Choroid plexus epithelial cell (primary cell): ENCODE data around the gene ASF1A.

Source experiments
- DNase-seq: peaks from one replicate; pipeline ENCODE4 v3.0.0-alpha.2; 2010; ENCODE audit warnings: low read depth
- H3K4me3 ChIP-seq: 2 replicates; pipeline ENCODE4 v1.5.1; 2011; ENCODE audit warnings: low read depth, mild to moderate bottlenecking, control low read depth, low read length, moderate library complexity
- TF ChIP-seq, protein P1 (sequence below): conservative IDR thresholded peaks from 2 replicates; pipeline ENCODE4 v1.5.1; 2011; ENCODE audit warnings: low read depth, mild to moderate bottlenecking, control low read depth, inconsistent platforms, low read length, moderate library complexity

The ASF1A gene

DNA sequence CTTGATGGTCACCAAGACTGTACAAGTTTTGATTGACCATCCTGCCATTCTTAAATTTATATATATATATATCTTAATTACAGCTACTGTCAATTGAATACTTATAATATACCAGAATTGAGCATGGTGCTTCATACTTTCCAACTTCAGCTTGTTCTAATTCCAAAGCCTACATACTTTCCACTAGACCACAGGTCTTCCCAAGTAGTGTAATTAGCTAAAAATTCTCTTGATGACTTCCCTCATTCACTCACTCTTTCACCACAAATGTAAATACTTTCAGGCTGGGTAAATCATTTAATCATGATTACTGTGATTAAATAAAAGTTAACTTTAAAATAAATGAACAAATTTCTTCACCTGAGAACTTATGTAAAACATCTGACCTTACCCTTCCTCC lies 3.4 kb downstream of the ASF1A start:
- TF ChIP-seq, protein P1, sequence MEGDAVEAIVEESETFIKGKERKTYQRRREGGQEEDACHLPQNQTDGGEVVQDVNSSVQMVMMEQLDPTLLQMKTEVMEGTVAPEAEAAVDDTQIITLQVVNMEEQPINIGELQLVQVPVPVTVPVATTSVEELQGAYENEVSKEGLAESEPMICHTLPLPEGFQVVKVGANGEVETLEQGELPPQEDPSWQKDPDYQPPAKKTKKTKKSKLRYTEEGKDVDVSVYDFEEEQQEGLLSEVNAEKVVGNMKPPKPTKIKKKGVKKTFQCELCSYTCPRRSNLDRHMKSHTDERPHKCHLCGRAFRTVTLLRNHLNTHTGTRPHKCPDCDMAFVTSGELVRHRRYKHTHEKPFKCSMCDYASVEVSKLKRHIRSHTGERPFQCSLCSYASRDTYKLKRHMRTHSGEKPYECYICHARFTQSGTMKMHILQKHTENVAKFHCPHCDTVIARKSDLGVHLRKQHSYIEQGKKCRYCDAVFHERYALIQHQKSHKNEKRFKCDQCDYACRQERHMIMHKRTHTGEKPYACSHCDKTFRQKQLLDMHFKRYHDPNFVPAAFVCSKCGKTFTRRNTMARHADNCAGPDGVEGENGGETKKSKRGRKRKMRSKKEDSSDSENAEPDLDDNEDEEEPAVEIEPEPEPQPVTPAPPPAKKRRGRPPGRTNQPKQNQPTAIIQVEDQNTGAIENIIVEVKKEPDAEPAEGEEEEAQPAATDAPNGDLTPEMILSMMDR = no peak
- H3K4me3 ChIP-seq = no peak overlapping the region
- DNase-seq = no peak

- H3K4me3 ChIP-seq = no peak overlapping the region
- TF ChIP-seq, protein P1 = no peak
- DNase-seq = no peak
These were observed 6.0 kb downstream of the ASF1A start for GRCh38 chr6:118899948-118900347.

- TF ChIP-seq, protein P1 = no peak
- DNase-seq = peak; percentile 54
- no peak overlapping the region for H3K4me3 ChIP-seq
These were observed 8.8 kb downstream of the ASF1A start for GRCh38 chr6:118902726-118903125.

DNA sequence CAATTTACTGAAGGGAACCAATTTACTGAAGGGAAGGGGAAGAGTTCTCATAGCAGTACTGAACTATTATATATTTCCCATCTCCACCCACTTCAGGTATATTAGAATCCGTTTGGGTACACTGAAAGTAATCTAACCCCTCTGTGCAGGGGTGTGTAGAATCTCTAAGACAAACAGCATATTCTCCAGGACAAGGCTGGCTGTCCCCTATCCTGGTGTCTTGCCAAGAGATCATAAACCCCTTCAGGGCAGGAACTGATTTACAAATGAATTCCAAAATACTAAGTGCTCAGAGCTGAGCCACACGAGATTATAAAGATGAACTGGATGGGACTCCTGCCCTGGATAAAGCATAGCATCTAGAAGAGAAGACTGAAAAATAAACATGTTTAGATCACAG lies 9.2 kb downstream of the ASF1A start:
- TF ChIP-seq, protein P1 = no peak
- no peak for DNase-seq
- no peak overlapping the region for H3K4me3 ChIP-seq

DNA sequence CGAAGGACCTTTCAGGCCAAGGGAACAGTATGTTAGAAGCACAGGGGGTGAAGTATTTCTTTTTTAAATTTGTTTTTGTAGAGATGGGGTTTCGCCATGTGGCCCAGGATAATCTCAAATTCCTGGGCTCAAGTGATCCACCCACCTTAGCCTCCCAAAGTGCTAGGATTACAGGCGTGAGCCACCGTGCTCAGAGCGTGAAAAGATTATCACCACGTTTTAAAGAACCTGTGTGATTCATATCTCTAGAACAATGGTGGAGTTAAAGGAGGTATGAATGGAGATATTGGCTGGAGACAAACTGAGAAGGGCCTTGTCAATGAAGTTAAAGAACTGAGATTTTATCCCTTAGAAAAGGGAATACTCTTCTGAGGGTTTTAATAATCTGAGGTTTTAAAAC lies 9.7 kb downstream of the ASF1A start:
- TF ChIP-seq, protein P1 = no peak
- no peak for DNase-seq
- H3K4me3 ChIP-seq = no peak overlapping the region

DNA sequence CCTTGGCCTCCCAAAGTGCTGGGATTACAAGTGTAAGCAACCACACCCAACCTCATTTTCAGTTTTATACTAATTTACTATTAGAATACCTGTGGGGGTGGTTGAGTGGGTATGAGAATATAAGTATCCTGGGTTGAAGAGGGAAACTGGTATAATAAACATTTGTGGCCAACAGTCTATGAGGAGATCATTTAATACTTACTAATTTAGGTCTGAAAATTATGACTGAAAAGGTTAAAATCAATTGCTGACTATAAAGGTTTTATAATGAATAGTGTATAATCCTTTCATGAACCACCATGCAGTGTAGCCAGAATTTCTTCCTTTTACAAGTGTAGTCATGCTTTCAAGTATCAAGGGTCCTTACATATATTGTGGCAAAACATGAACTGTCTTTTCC lies 11.1 kb downstream of the ASF1A start:
- TF ChIP-seq, protein P1 = no peak
- no peak overlapping the region for H3K4me3 ChIP-seq
- DNase-seq = no peak

- TF ChIP-seq, protein P1 = no peak
- H3K4me3 ChIP-seq = no peak overlapping the region
- DNase-seq = no peak
These were observed 11.9 kb downstream of the ASF1A start for GRCh38 chr6:118905851-118906250.
